HepG2 (cell line): ENCODE data around the gene NFAT5. TPM values are rescaled to one million over a fixed set of nuclear protein-coding genes. Genes with fewer than 3 reads are reported as not detected.
"Not testable (repeated sequence)": the region's sequence is repeated elsewhere in the genome, so short reads cannot be mapped to it uniquely, and the experiment has no call there.

Experiments
- ATAC-seq: fragments of 200-7000 bp; cut with Tn5 transposase; 3 replicates; pipeline ENCODE4 v1.9.1; 2020; ENCODE audit warnings: mild to moderate bottlenecking, moderate library complexity
- BruUV-seq: library from RNA; stranded (reverse); fragments of 400-500 nt; replicated peaks from 2 replicates; lab custom pipeline; 2021; lab: Mats Ljungman, UMichigan
- CTCF ChIA-PET: fragments of 300-600 bp; formaldehyde crosslinking; extraction: SDS; loops from one replicate; lab custom pipeline; 2021; ENCODE audit warnings: low total read pairs, inconsistent platforms, low intra/inter-chr PET ratio; lab: Yijun Ruan, JAX
- POLR2A ChIA-PET: fragments of 350-600 bp; sonication (Branson Sonifier 250); formaldehyde crosslinking; loops from one replicate; lab custom pipeline; 2020; ENCODE audit warnings: antibody characterized with exemption, inconsistent platforms; lab: Yijun Ruan, JAX
- DNase-seq: peaks from one replicate; pipeline ENCODE4 v3.0.0-alpha.2; 2015; ENCODE audit warnings: low spot score
- FAIRE-seq: peaks from 3 replicates; lab custom pipeline; 2011; peaks lifted over from hg19 to GRCh38; lab: Jason Lieb, UNC
- H2AFZ ChIP-seq: one replicate; pipeline ENCODE4 v1.6.1; 2011; ENCODE audit warnings: low read length, inconsistent platforms
- H3K27ac ChIP-seq: fragments of 300-600 bp; 3 replicates; pipeline ENCODE4 v1.8.0; 2011; ENCODE audit warnings: mixed run types, mild to moderate bottlenecking, mixed read lengths, low read length, inconsistent platforms; ENCODE audit not compliant: insufficient read depth; ENCODE audit errors: extremely low read length
- H3K27me3 ChIP-seq, 2 experiments: fragments of 200-600 bp in 1 of 2; 2 replicates in 1 of 2; 3 replicates in 1 of 2; pipeline versions ENCODE4 v1.6.0 to v1.8.0; 2011; ENCODE audit warnings: low read length in 2 of 2, mild to moderate bottlenecking in 2 of 2, moderate library complexity in 2 of 2, inconsistent platforms in 1 of 2; ENCODE audit not compliant: insufficient read depth in 2 of 2, control insufficient read depth in 1 of 2
- H3K36me3 ChIP-seq, 2 experiments: fragments of 200-600 bp in 1 of 2; replicated peaks in 1 of 2; 2 replicates in 1 of 2; 3 replicates in 1 of 2; pipeline versions ENCODE4 v1.5.1 to v1.8.0; 2011; ENCODE audit warnings: low read length in 2 of 2, inconsistent platforms in 1 of 2; ENCODE audit not compliant: insufficient read depth in 2 of 2, control insufficient read depth in 1 of 2
- H3K4me1 ChIP-seq: 2 replicates; pipeline ENCODE4 v1.5.1; 2012; ENCODE audit warnings: low read length, inconsistent platforms; ENCODE audit not compliant: insufficient read depth
- H3K4me2 ChIP-seq: 2 replicates; pipeline ENCODE4 v1.6.0; 2011; ENCODE audit warnings: low read depth, low read length, inconsistent platforms
- H3K4me3 ChIP-seq, 3 experiments: fragments of 200-600 bp in 1 of 3; sonication (generic), shearing (Covaris generic) in 1 of 3; replicated peaks in 1 of 3; 2 replicates each; pipeline ENCODE4 v1.5.1; 2011 to 2016; ENCODE audit warnings: low read length in 3 of 3, inconsistent platforms in 2 of 3, low read depth in 2 of 3, mild to moderate bottlenecking in 2 of 3, control low read depth in 1 of 3, mixed read lengths in 1 of 3; ENCODE audit not compliant: insufficient read depth in 1 of 3
- H3K79me2 ChIP-seq: one replicate; pipeline ENCODE4 v1.6.1; 2011; ENCODE audit warnings: low read length, inconsistent platforms; ENCODE audit not compliant: insufficient read depth
- H3K9ac ChIP-seq: 2 replicates; pipeline ENCODE4 v1.6.0; 2011; ENCODE audit warnings: mild to moderate bottlenecking, low read depth, low read length, inconsistent platforms; ENCODE audit not compliant: insufficient read depth
- H3K9me3 ChIP-seq: 2 replicates; pipeline ENCODE4 v1.5.1; 2012; ENCODE audit warnings: mild to moderate bottlenecking, low read length
- H4K20me1 ChIP-seq: 2 replicates; pipeline ENCODE4 v1.6.0; 2011; ENCODE audit warnings: inconsistent platforms, mild to moderate bottlenecking, low read length, moderate library complexity; ENCODE audit not compliant: insufficient read depth
- HIVEP1 ChIP-seq: sonication (generic); formaldehyde crosslinking; IDR thresholded peaks from 2 replicates; pipeline ENCODE4 v1.4.0; 2020; ENCODE audit warnings: mild to moderate bottlenecking, missing genetic modification reagents
- SAP130 ChIP-seq: IDR thresholded peaks from 2 replicates; pipeline ENCODE4 v1.6.1; 2016; ENCODE audit warnings: low read depth
- STAT5B ChIP-seq: sonication (generic); formaldehyde crosslinking; IDR thresholded peaks from 2 replicates; pipeline ENCODE4 v1.4.0; 2020; ENCODE audit warnings: missing genetic modification reagents
- ZEB1 ChIP-seq: IDR thresholded peaks from 2 replicates; pipeline ENCODE4 v1.6.1; 2012; ENCODE audit warnings: mild to moderate bottlenecking, low read depth, inconsistent platforms; ENCODE audit not compliant: insufficient replicate concordance
- ZMYM3 ChIP-seq: sonication (generic); formaldehyde crosslinking; IDR thresholded peaks from 2 replicates; pipeline ENCODE4 v1.5.1; 2020; ENCODE audit warnings: mild to moderate bottlenecking, missing genetic modification reagents
- ZNF121 ChIP-seq: sonication (generic); formaldehyde crosslinking; IDR thresholded peaks from 2 replicates; pipeline ENCODE4 v1.5.0; 2020; ENCODE audit warnings: mild to moderate bottlenecking, missing genetic modification reagents
- ZNF609 ChIP-seq: sonication (generic); formaldehyde crosslinking; IDR thresholded peaks from 2 replicates; pipeline ENCODE4 v1.4.0; 2020; ENCODE audit warnings: mild to moderate bottlenecking, missing genetic modification reagents, borderline replicate concordance
- ZNF770 ChIP-seq: sonication (generic); formaldehyde crosslinking; IDR thresholded peaks from 2 replicates; pipeline ENCODE4 v1.5.0; 2020; ENCODE audit warnings: mild to moderate bottlenecking, missing genetic modification reagents
- WGBS: methylation state at CpG from one replicate; pipeline ENCODE4 v1.1.6; 2017; ENCODE audit warnings: low lambda C conversion rate; 5-methylcytosine and 5-hydroxymethylcytosine counted together
- in situ Hi-C: cut with HindIII; loops from 2 replicates; pipeline ENCODE4 v1.10.0; 2017; ENCODE audit warnings: low pct_unique_long_range_greater_than_20kb; ENCODE audit not compliant: extremely low pct_ligation_motif_present
- intact Hi-C: fragments of 100-400 bp; cut with micrococcal nuclease; formaldehyde crosslinking; loops from one replicate; pipeline ENCODE4 v1.10.0; 2022; ENCODE audit not compliant: unreplicated experiment
- polyA plus RNA-seq, 8 experiments: library from polyadenylated mRNA; depleted of rRNA in 3 of 8; stranded (reverse) in 7 of 8; unstranded in 1 of 8; fragments of >200 nt; fragmentation: Illumina TruSeq in 4 of 8; extraction: Trizol in 4 of 8; gene quantifications; 2 replicates each; pipeline versions ENCODE4 v1.2.1 to v1.2.3, GENCODE V29; 2011 to 2016; ENCODE audit warnings: low read depth in 4 of 8, missing spikeins in 1 of 8, mixed read lengths in 1 of 8; ENCODE audit not compliant: insufficient read depth in 1 of 8
- total RNA-seq, 5 experiments: library from RNA; depleted of rRNA; stranded (reverse); fragments of >200 nt; fragmentation: Illumina TruSeq; extraction: Trizol; gene quantifications; 2 replicates each; pipeline ENCODE4 v1.2.3, GENCODE V29; 2016; ENCODE audit warnings: low read depth in 1 of 5
- TF ChIP-seq, protein P1 (sequence below): sonication (generic); formaldehyde crosslinking; IDR thresholded peaks from 2 replicates; pipeline ENCODE4 v1.9.0; 2021; ENCODE audit warnings: missing genetic modification reagents, mild to moderate bottlenecking, borderline replicate concordance

The NFAT5 gene
- total and polyA plus RNA-seq, 2 of the 13 experiments (the other 11 are each of a cell fraction or from before 2014, with no cell fraction given) = 20.5 to 54.3 TPM

DNA sequence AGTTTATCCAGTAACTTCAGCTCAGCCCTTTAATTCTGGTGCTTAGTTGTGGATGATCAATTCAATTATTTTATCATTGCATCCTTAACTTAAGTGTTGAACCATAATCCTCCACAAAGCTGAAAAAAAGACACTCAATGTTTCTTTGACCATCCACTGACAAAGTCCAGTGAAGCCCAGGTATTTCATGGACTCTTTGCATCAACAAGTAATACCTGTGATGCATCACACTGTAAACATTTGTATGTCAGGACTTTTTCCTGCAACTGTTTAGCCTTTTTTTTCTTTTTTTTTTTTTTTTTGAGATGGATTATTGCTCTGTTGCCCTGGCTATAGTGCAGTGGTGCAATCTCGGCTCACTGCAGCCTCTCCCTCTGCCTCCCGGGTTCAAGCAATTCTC lies 6.6 kb upstream of the NFAT5 start (continued):
- TF ChIP-seq ZNF609 (CRISPR knock-in tag) (no peak), SAP130 (peak; percentile 32; the same call in 1 of the 2 replicates), STAT5B (CRISPR knock-in tag) (no peak), ZEB1 (peak; percentile 80), HIVEP1 (CRISPR knock-in tag) (no peak)
- TF ChIP-seq, protein P1, sequence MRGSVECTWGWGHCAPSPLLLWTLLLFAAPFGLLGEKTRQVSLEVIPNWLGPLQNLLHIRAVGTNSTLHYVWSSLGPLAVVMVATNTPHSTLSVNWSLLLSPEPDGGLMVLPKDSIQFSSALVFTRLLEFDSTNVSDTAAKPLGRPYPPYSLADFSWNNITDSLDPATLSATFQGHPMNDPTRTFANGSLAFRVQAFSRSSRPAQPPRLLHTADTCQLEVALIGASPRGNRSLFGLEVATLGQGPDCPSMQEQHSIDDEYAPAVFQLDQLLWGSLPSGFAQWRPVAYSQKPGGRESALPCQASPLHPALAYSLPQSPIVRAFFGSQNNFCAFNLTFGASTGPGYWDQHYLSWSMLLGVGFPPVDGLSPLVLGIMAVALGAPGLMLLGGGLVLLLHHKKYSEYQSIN (CRISPR knock-in tag) = no peak

GRCh38 chr16:69561367-69561766 lies 4.4 kb upstream of the NFAT5 start:
- H3K27me3 ChIP-seq, H3K4me2 ChIP-seq, FAIRE-seq, DNase-seq, H4K20me1 ChIP-seq, CTCF ChIA-PET, H3K27ac ChIP-seq, POLR2A ChIA-PET, H3K36me3 ChIP-seq, BruUV-seq, H2AFZ ChIP-seq, ATAC-seq, H3K4me3 ChIP-seq, intact Hi-C loops, H3K9me3 ChIP-seq, H3K9ac ChIP-seq: not testable (repeated sequence)
- in situ Hi-C loops = loop anchor here (10.0 kb wide), 1 partner anchor 167 kb away; no protein-coding TSS in a partner anchor
- TF ChIP-seq ZMYM3 (CRISPR knock-in tag) = peak; percentile 46; the same call in 1 of the 2 replicates
- peak; percentile 60 for TF ChIP-seq ZNF121 (CRISPR knock-in tag)
- TF ChIP-seq ZNF770 (CRISPR knock-in tag) = peak; percentile 94
- peaks cover 21% of the 10 kb centered on the region for H3K79me2 ChIP-seq
- 91% methylated on average over 2 of the region's 2 CpGs for WGBS
- H3K4me1 ChIP-seq = peaks cover 63% of the 10 kb centered on the region
